ENCODE measurements around the gene KIF1A.

Gene KIF1A

DNA sequence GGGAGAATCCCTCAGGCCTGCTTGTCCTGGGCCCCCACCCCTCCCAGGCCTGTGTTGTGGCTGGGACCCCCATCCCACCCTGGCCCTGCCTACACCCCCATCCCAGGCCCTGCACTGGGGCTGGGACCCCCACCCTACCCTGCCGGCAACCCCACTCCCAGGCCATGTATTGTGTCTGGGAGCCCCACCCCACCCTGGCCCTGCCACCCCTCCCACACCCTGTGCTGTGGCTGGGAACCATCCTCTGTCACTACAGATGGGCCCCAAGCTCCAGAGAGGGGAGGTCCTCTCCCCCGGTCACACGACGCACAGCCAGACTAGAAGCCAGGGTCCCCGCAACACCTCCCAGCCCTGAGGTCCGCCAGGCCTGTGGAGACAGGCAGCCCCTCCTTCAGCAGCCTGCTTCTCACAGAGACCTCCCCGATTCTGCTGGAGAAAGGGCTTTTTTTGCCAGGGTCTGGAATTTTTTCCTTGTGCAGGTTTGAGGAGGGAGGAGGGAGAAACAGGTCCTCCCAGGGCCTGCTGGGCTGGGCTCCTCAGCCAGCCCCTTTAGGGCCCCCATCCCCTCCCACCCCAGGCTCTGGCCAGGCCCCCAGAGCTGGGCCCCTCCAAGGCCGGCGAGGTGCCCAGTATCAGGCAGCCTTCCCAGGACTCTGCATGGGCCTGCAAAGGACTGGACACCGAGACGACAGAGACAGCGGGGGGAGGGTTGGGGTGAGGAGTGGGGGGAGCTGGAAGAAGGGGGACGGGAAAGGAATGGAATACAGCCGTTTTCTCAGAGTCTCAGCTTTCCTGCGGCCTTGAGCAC, 28.0 kb downstream of the KIF1A start:
- H4K20me1 ChIP-seq (ENCODE audit: insufficient read depth, low read length, poor library complexity, severe bottlenecking): no peaks in the 10 kb centered on the region
- H3F3A ChIP-seq (ENCODE audit: low read depth): no peaks in the 10 kb centered on the region
- no peaks in the 10 kb centered on the region for H3K36me3 ChIP-seq (ENCODE audit: insufficient read depth, low read length)
- no peaks in the 10 kb centered on the region for H3K27me3 ChIP-seq (ENCODE audit: insufficient read depth, low read length, poor library complexity, severe bottlenecking)
- H3K9ac ChIP-seq (ENCODE audit: low read depth, low read length, poor library complexity, severe bottlenecking): no peak overlapping the region
- H3K9me2 ChIP-seq (replicated peaks; ENCODE audit: low read depth, low read length): no peaks in the 10 kb centered on the region
- no peak overlapping the region for H3K4me2 ChIP-seq (ENCODE audit: low read depth, low read length, poor library complexity, severe bottlenecking)
- H3K4me3 ChIP-seq (ENCODE audit: low read length, poor library complexity, severe bottlenecking): no peak overlapping the region
- H3K9me3 ChIP-seq (ENCODE audit: insufficient read depth, low read depth, low read length): no peaks in the 10 kb centered on the region
- no peak overlapping the region for H2AFZ ChIP-seq (ENCODE audit: low read length)
- peaks cover 8% of the 10 kb centered on the region for H3K4me1 ChIP-seq (ENCODE audit: insufficient read depth, low read length, poor library complexity, severe bottlenecking)
- no peaks in the 10 kb centered on the region for H3K79me2 ChIP-seq (ENCODE audit: insufficient read depth, low read length)
- TF ChIP-seq, protein P1, sequence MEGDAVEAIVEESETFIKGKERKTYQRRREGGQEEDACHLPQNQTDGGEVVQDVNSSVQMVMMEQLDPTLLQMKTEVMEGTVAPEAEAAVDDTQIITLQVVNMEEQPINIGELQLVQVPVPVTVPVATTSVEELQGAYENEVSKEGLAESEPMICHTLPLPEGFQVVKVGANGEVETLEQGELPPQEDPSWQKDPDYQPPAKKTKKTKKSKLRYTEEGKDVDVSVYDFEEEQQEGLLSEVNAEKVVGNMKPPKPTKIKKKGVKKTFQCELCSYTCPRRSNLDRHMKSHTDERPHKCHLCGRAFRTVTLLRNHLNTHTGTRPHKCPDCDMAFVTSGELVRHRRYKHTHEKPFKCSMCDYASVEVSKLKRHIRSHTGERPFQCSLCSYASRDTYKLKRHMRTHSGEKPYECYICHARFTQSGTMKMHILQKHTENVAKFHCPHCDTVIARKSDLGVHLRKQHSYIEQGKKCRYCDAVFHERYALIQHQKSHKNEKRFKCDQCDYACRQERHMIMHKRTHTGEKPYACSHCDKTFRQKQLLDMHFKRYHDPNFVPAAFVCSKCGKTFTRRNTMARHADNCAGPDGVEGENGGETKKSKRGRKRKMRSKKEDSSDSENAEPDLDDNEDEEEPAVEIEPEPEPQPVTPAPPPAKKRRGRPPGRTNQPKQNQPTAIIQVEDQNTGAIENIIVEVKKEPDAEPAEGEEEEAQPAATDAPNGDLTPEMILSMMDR (conservative IDR thresholded peaks at IDR 0.05; ENCODE audit: low read length): no peak
- no peak for TF ChIP-seq EZH2phosphoT487 (IDR thresholded peaks at IDR 0.05; ENCODE audit: borderline replicate concordance)

DNA sequence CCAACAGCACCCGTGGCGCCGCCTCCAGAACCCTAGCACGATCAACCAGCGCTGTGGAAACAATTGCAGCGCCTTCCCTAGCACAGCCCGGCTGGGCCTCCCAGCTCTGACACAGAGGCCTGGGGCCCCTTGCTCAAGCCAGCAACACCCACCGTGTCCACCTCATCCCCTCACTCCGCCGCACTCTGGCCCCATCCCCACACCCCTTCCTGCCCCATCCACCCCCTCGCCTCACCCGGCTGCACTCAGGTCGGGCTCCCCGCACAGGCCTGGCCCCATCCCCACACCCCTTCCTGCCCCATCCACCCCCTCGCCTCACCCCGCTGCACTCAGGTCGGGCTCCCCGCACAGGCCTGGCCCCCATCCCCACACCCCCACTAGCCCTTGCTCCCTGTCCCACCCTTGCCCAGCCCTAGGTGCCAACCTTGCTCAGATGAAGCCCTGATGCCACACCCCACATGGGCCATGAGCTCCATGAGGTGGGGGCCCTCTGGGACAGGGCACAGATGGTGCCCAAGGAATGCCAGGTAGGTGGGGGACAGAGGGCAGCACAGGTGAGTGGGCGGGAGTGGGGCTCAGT, 28.7 kb downstream of the KIF1A start:
- H3K36me3 ChIP-seq (ENCODE audit: insufficient read depth, low read length): no peaks in the 10 kb centered on the region

DNA sequence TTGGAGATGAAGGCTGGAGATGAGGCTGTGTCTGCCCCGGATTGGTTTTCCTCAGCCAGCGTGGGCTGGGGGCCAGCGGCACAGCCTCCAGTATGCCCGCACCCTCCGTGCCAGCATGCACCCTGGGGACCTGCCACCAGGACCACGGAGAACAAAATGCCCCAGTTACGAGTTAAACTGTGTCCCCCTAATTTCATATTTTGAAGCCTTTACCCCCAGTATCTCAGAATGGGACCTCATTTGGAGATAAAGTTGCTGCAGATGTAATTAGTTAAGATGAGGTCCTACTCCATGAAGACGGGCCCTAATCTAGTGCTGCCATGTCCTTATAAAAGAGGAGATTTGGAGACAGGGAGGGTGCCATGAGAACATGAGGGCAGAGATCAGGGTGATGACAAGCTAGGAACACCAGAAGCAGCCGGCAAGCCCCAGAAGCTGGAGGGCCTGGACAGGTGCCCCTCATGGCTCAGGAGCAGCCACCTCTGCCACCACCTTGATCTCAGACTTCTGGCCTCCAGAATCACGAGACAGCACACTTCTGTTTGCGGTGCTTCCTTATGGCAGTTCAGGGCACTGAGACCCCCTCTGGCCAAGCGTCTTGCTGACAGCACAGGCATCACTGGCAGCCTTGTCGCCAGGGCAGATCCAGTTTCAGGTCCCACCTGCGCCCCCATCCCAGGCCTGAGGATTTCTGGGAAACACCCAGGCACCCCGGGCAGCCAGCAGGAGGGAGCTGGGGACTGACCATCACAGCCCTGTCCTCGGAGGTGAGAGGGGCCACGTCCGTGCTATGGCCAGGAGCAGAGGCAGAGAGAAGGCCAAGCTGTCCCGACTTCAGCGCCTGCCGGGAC, 29.4 kb downstream of the KIF1A start:
- Histone ChIP-seq H3K9ac (ENCODE audit: low read depth, low read length, poor library complexity, severe bottlenecking) (no peak overlapping the region), H3K79me2 (ENCODE audit: insufficient read depth, low read length) (no peaks in the 10 kb centered on the region), H3K9me3 (ENCODE audit: insufficient read depth, low read depth, low read length) (no peaks in the 10 kb centered on the region), H3K27me3 (ENCODE audit: insufficient read depth, low read length, poor library complexity, severe bottlenecking) (no peaks in the 10 kb centered on the region), H3K36me3 (ENCODE audit: insufficient read depth, low read length) (no peaks in the 10 kb centered on the region), H3K4me3 (ENCODE audit: low read length, poor library complexity, severe bottlenecking) (no peak overlapping the region), H3K4me1 (ENCODE audit: insufficient read depth, low read length, poor library complexity, severe bottlenecking) (no peaks in the 10 kb centered on the region), H4K20me1 (ENCODE audit: insufficient read depth, low read length, poor library complexity, severe bottlenecking) (no peaks in the 10 kb centered on the region), H3F3A (ENCODE audit: low read depth) (no peaks in the 10 kb centered on the region), H3K9me2 (replicated peaks; ENCODE audit: low read depth, low read length) (no peaks in the 10 kb centered on the region), H3K4me2 (ENCODE audit: low read depth, low read length, poor library complexity, severe bottlenecking) (no peak overlapping the region), H2AFZ (ENCODE audit: low read length) (no peak overlapping the region)
- TF ChIP-seq, protein P1 (conservative IDR thresholded peaks at IDR 0.05; ENCODE audit: low read length): no peak
- TF ChIP-seq EZH2phosphoT487 (IDR thresholded peaks at IDR 0.05; ENCODE audit: borderline replicate concordance): no peak

More for the DNA sequence above, 28.7 kb downstream of the KIF1A start:
- Histone ChIP-seq H3K9me2 (replicated peaks; ENCODE audit: low read depth, low read length) (no peaks in the 10 kb centered on the region), H3K79me2 (ENCODE audit: insufficient read depth, low read length) (no peaks in the 10 kb centered on the region), H3K4me3 (ENCODE audit: low read length, poor library complexity, severe bottlenecking) (no peak overlapping the region), H3K4me2 (ENCODE audit: low read depth, low read length, poor library complexity, severe bottlenecking) (no peak overlapping the region), H3K4me1 (ENCODE audit: insufficient read depth, low read length, poor library complexity, severe bottlenecking) (peaks cover under 1% of the 10 kb centered on the region), H3K27me3 (ENCODE audit: insufficient read depth, low read length, poor library complexity, severe bottlenecking) (no peaks in the 10 kb centered on the region), H3F3A (ENCODE audit: low read depth) (no peaks in the 10 kb centered on the region), H2AFZ (ENCODE audit: low read length) (no peak overlapping the region), H3K9me3 (ENCODE audit: insufficient read depth, low read depth, low read length) (no peaks in the 10 kb centered on the region), H4K20me1 (ENCODE audit: insufficient read depth, low read length, poor library complexity, severe bottlenecking) (no peaks in the 10 kb centered on the region), H3K9ac (ENCODE audit: low read depth, low read length, poor library complexity, severe bottlenecking) (no peak overlapping the region)
- TF ChIP-seq, protein P1 (conservative IDR thresholded peaks at IDR 0.05; ENCODE audit: low read length): no peak
- TF ChIP-seq EZH2phosphoT487 (IDR thresholded peaks at IDR 0.05; ENCODE audit: borderline replicate concordance): no peak
